ENCODE results near the gene HHLA2.

Gene HHLA2

GRCh38 chr3:108394563-108394962 lies 98.2 kb downstream of the HHLA2 start:
- DNase-seq: no peak

DNA sequence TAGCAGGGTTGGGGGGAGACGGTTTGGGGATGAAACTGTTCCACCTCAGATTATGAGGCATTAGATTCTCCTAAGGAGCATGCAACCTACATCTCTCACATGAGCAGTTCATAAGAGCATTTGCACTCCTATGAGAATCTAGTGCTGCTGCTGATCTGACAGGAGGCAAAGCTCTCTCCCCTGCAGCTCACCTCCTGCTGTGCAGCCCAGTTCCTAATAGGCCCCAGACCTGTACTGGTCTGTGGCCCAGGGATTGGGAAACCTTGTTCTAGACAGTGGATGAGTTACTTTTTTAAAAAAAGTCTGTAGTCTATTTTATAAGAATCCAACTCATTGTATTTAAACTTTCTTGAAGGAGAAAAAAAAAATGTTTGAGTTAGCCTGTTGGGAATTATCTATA lies 100.0 kb downstream of the HHLA2 start:
- DNase-seq: no peak

GRCh38 chr3:108398510-108398909 lies 102.2 kb downstream of the HHLA2 start:
- DNase-seq: no peak

DNA sequence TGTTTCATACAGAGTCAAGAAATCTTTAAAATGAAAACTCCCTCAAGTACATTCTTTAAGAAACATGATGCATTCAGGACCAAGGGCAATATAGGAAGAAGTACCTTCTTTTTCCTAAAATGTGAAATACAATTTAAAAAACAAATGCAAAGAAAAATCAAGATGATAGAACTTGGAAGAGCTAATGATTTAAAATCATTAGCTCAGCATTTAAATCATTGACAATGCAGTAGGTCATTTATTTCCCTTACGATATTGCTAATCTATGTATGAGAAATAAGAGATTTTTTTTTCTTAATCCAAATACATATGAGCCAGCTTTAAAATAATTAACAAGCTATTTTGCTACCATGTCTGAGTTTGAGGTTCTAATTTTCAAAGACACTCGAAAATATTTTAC lies 105.5 kb downstream of the HHLA2 start:
- no peak for DNase-seq

DNA sequence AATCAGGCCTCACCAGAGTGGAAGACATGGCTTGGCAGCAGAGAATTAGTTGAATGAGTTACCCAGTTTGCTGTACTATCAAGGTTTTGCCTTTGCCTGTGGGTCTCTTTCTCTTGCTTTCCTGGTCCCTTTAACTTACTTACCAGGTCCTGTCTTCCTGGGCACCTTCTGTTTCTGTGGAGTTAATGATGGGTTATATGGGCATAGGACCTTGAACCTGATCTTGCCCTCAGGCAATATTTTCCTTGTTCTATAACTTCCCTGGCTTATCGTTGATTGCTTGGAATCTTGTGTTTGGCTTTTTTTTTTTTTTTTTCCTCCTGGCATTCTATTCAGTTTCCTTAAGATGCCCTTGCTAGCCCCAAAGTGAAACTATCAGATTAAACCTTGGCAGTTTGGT lies 106.8 kb downstream of the HHLA2 start:
- DNase-seq: no peak

DNA sequence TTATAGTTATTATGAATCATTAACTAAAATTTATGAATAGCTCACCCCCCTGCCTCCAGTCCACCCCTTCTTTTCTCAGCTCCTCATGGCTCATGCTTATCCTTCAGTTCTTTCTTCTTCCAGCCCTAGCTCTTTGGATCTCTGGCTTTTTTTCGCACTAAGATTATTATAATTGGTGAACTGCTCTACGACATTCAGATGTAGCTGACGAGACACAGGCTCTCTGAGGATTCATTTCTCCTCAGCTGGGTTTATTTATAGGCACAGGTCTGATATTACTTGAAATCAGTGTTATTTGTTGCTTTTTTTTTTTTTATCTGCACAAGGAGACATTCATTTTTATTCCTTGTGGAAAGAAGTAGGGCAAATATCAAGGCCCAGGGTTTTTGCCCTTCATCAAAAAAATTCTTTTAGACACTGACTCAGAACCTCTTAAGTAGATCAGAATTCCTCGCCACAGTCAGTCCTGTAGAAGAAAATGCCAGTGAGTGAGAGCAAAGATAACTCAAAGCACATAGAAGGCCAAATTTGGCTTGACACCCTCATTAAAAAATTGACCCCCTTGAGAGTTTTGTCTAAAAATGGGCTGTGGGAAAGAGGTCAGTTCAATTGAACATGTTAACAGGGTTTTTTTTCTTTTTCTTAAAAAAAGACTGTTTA lies 107.5 kb downstream of the HHLA2 start:
- no peak for DNase-seq

DNA sequence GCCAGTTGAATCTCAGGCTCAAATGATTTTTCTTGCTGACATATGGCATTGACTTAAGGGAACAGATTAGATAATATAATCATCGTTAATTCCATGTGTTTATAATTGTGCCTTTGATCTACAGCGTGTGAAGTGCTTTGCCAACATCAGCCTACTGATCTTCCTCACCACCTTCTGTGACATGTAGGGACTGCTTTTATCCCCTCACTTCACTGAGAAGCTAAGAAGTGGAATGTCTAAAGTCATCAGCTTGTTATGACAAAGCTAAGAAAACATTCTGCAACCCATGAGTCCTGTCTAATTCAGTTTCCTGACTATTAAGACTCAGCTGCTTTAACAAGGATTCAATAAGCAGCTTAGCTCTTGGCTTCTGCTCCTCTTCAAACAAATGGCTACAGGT lies 108.0 kb downstream of the HHLA2 start:
- DNase-seq: no peak

GRCh38 chr3:108406063-108406660 lies 109.8 kb downstream of the HHLA2 start:
- DNase-seq: no peak

DNA sequence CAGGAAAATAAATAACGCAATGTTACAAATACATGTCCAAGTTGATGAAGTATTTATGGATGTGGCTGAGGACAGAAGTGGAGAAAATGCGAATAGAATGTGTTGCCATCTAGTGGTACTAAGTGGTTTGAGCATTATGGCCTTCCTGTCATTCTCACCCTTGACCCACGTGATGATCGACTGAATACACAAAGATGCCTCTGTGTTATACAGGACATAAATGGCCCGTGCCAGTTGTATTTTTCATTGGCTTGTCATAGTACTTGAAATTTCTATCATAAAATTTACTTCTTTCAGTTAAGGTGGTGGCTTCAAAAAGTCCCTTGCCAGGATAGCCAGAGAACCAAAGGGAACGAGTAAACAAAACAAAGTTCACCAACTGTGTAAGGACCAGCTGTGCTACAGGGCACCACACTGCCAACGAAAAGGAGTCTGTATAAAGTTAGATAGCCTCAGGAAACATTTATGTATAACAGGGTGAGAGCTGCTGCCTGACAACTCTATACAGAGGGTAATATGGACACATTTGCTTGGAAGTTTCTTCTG lies 110.4 kb downstream of the HHLA2 start:
- peak; percentile 81 for DNase-seq

- peak; percentile 67 for DNase-seq
These were observed 111.5 kb downstream of the HHLA2 start for GRCh38 chr3:108407886-108408285.

DNA sequence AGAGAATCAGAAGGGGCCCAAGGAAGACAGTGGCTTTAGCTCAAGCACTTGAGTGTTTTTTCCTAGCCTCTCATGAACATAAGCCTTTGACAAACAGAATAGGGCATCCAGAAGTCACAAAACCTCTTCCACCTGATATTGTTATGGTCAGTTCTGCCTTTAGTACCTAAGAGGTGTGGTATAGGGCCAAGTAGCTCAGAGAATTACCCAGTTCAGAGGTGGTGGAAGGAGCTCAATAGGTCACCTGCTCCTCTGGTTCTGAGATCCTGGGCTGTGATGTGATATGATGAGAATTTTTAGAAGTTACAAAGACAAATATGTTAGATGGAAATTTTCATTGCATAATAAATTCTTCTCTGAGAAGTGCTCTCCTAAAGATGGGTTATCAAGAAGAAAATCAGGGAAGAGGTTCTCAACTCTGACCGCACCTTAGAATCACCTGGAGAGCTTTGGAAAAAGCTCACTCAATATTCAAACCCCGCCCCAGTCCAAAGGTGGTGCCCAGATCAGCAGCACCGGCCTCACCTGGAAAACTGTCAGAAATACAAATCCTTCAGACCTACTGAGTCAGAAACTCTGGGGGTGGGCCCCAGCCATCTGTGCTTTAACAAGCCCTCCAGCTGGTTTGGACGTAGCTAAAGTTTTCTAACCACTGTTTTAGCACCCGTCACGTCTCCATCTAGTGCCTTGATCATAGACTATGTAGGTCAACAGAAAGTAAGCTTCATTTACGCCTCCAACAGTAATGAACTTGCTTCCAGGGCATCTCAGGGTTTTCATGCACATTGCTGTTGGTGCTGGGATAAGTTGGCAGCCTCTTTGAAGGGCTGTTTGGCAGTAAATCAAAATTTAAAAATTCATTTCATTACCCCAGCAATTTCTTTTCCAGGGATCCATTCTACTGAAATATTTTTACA lies 112.8 kb downstream of the HHLA2 start:
- no peak for DNase-seq

- DNase-seq: no peak
These were observed 113.4 kb downstream of the HHLA2 start for GRCh38 chr3:108409800-108410178.

- DNase-seq: no peak
These were observed 114.2 kb downstream of the HHLA2 start for GRCh38 chr3:108410531-108410984.

DNA sequence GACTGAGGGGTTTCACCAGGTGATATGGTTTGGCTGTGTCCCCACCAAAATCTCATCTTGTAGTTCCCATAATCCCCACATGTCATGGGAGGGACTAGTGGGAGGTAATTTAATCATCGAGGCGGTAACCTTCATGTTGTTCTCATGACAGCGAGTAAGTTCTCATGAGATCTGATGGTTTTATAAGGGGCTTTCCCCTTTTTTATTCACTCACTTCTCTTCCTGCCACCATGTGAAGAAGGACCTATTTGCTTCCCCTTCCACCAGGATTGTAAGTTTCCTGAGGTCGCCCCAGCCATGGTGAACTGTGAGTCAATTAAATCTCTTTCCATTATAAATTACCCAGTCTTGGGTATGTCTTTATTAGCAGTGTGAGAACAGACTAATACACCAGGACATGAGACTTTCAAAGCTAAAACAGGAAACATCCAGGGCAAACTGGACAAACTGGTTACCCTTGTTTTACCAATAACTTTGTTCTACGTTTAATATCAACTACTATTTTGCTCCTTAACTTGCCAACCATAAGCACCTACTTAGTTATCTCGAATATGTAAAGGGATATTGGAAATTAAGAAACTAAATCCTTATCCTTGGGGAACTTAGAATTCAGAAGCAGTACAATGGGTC lies 115.9 kb downstream of the HHLA2 start:
- no peak for DNase-seq

DNA sequence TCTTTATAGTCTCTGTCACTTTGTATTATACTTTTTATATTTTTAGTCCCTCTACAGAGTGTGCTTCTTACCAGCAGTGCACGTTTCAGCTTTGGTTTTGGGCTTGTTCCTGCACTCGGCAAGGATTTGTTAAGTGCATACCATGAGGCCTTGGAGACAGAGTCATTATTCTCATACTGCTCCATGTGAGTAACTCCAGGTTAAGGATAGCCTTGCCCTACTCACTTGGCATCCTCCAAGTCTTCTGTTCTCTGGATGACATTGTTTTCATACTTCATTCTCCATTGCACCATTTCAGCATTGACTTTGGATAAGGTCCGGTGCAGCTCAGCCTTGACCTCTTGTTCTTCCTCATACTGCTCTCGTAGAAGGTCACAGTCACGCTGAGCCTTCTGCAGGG lies 117.7 kb downstream of the HHLA2 start:
- DNase-seq: no peak

DNA sequence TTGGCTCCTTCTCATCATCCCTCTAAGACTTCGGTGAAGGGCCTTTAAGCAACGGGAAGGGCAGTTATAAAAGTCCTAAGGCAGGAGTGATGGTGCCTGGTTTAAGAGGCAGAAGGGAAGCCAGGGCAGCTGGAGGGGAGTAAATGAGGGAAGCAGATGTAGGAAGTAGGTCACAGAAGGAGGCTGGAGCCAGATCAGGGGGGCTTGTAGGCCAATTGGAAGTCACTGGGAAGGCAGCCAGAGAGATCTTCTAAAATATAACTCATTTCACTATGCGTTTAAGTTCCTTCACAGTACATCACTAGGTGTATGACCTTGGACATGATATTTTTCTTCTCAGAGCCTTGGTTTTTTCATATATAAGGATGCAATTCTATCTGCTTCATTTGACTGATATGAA lies 119.3 kb downstream of the HHLA2 start:
- DNase-seq: no peak

- no peak for DNase-seq
These were observed 119.9 kb downstream of the HHLA2 start for GRCh38 chr3:108416111-108416869.

DNA sequence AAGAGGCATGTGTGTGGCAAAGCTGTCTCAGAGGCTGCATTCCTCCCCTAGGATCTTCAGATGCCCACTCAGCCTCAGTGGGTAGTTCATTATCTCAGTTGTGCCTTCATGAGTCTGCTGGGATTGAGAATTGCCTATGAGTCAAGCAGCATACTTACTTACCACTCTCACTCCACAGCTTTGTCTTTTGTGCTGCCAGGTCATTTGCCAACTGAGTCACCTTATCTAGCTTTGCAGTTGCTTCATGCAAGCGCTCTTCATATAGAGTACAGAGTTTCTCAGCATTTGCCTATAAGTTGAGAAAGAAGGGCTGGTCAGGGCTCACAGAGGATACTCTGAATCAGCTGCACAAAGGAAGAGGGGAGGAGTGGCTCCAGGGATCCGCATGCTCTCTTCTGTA lies 124.6 kb downstream of the HHLA2 start:
- no peak for DNase-seq
